GM18867 (cell line): ENCODE results near the gene CAMTA1.

ENCODE experiments used
- ATAC-seq: cut with Tn5 transposase; IDR thresholded peaks from one replicate; pipeline ENCODE4 v1.9.1; 2021; ENCODE audit warnings: mild to moderate bottlenecking, moderate library complexity; ENCODE audit not compliant: unreplicated experiment

CAMTA1 gene

DNA sequence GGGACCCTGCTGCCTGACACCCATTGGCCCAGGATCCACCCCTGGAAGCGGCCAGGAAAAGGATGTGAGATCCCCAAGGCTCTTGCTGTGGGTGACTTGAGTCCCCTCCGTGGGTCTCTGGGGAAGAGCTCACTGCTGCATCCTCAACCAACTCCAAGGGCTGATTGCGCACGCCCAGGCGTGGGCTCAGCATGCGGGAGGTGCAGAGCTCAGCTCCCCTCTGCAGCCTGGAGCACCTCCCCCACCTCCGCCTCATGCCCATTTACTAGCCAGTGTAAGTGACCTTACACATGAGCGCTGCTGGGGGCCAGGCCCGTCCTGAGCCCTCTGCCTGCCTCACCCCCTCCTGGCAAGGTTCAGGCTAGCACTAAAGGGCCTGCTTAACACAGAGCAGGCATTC is 847.4 kb downstream of the CAMTA1 start:
- ATAC-seq, result no peak

DNA sequence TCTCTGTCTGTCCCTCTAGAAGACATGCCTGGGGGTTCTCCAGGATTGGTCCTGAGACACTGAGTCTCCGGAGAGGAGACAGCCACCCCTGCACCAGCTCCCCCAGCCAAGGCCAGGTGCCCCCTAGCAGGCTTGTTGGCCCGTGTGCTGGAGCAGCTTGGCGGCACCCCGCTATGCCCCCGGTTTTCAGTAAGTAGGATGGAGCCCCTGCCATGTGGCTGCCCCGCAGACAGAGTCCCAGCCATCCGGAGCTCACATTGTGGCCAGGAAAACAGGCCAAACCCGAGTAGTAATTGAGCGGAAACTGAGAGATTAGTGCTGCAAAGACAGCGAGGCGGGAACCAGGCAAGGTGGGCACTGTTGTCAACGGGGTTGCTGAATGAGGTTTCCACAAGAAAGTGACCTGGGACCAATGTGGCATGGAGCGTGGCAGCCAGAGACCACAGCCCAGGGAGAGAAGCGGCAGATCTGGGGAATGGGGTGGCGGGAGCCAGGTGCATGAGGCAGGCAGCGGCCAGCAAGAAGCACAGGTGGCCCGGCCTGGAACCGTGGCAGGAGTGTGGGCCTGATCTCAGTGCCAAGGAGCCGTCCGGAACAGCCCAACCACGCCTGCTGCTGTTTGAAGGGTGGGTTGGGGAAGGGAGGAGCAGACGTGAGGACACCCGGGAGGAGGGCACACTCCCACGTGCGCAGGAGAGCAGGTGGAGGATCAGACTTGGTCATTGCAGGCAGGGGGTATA is 848.4 kb downstream of the CAMTA1 start:
- ATAC-seq, result no peak

- ATAC-seq, result no peak
Observed at GRCh38 chr1:7634546-7635240, 849.4 kb downstream of the CAMTA1 start.

GRCh38 chr1:7636795-7637526 is 851.7 kb downstream of the CAMTA1 start:
- no peak for ATAC-seq

- no peak for ATAC-seq
Observed at GRCh38 chr1:7638078-7638477, 852.8 kb downstream of the CAMTA1 start.

DNA sequence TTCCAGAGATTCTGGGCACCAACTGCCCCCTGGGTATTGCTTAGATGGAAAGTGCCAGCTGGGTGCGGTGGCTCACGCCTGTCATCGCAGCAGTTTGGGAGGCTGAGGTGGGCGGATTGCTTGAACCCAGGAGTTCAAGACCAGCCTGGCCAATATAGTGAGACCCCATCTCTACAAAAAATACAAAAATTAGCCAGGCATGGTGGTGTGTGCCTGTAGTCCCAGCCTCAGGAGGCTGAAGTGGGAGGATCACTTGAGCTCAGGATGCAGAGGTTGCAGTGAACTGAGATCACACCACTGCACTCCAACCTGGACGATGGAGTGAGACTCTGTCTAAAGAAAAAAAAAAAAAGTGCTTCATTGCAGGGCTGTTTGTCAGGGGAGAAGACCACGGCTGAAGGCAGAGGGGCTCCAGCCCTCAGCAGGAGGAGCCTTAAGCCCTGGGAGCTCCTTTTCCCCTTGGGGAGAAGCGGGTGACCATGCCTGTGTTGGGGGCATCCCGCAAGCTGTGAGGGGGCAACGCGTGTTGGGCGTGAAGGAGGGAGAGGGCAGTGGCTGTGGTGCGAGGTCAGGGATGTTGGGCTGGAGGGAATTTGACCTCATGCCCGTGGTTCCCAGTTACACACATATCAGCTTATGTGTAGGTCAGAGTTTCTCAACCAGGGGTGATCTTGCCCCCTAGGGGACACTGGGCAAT is 854.3 kb downstream of the CAMTA1 start:
- ATAC-seq, result no peak

DNA sequence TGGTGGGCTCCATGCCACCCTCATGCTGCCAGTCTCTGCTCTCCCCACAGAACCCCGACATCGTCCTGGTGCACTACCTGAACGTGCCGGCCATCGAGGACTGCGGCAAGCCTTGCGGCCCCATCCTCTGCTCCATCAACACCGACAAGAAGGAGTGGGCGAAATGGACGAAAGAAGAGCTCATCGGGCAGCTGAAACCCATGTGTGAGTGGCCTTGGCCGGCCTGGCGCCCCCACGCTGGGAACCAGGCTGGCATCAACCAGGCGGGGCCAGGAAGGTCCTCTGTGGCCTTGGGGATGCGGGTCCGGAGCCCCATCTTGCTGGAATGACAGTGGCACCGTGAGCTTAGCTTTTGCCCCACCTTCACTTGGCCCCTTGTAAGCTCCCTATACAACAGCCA is 855.1 kb downstream of the CAMTA1 start:
- ATAC-seq, result no peak

GRCh38 chr1:7640920-7641585 is 855.8 kb downstream of the CAMTA1 start:
- no peak for ATAC-seq

- ATAC-seq, result no peak
Observed at GRCh38 chr1:7641587-7642417, 856.5 kb downstream of the CAMTA1 start.

GRCh38 chr1:7642418-7642704 is 857.1 kb downstream of the CAMTA1 start:
- ATAC-seq, result no peak

DNA sequence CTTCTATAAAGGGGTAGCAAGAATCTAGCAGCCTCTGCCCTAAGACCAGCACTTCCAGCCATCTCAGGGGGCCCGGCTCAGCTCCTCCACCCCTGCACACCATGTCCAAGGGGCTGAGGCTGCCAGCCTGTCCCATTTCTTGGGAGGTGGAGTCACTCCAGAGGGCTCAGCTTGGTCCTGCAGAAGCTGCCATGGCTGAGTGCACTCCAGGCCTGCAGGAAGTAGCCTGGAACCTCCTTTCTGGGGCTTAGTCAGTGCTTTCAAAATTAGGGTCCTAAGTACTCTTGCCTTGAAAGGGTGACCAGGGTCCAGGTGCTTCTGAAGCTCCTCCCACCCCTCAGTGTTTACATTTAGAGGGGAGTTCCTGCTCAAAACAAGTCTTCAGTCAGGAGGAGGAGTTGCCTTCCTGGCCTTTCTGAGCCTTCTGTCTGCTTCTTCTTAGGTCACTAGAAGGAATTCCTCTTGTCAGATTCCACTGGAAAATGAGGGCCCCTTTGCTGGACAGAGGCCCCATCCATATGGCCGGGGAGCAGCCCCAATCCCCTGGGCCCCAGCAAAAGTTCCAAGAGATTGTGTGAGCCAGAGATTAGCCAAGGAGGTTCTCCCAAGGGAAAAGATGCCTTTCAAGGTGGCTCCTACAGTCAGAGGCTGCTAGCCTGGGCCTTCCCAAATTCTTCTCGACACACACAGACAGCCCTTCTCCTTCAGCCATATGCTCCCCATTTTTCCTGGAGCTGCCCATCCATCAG is 857.7 kb downstream of the CAMTA1 start:
- no peak for ATAC-seq

DNA sequence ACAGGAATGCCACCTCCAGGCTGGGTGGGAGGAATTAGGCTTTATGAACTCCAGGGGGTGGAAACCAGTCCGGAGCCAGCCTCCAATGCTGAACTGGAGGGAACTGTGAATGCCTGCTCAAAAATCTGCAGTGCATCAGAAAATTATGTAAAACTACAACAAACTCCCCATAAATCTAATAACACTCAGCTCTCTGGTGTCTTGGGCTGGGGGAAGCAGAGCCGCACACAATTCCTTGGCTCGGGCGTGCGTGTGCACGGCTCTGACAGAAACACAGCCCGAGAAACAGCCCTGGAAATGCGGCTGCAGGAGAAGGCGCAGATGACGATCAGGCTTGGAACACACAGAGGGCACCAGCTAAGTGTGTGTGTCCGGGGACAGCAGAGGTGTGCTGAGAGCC is 858.3 kb downstream of the CAMTA1 start:
- ATAC-seq, result no peak

- ATAC-seq, result no peak
Observed at GRCh38 chr1:7644086-7644485, 858.8 kb downstream of the CAMTA1 start.

- ATAC-seq, result no peak
Observed at GRCh38 chr1:7644961-7645750, 859.9 kb downstream of the CAMTA1 start.

- no peak for ATAC-seq
Observed at GRCh38 chr1:7645751-7646048, 860.4 kb downstream of the CAMTA1 start.

DNA sequence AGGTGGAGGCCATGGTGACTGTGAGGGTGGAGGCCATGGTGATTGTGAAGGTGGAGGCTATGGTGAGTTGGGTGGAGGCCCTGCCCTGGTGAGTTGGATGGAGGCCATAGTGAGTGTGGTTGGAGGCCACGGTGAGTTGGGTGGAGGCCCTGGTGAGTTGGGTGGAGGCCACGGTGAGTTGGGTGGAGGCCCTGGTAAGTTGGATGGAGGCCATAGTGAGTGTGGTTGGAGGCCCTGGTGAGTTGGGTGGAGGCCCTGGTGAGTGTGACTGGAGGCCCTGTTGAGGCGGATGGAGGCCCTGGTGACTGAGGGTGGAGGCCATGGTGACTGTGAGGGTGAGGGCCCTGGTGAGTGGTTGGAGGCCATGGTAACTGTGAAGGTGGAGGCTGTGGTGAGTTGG is 860.9 kb downstream of the CAMTA1 start:
- no peak for ATAC-seq

GRCh38 chr1:7646981-7647901 is 862.0 kb downstream of the CAMTA1 start:
- ATAC-seq, result no peak
